Endothelial cell of umbilical vein (primary cell): ENCODE results near the gene CNN2. TPM values are rescaled to one million over a fixed set of nuclear protein-coding genes. Genes with fewer than 3 reads are reported as not detected.

ENCODE experiments used
- BruUV-seq: library from RNA; stranded (reverse); fragments of 400-500 nt; replicated peaks from 2 replicates; lab custom pipeline; 2021; lab: Mats Ljungman, UMichigan
- CTCF ChIA-PET: fragments of 300-600, 350-600 bp; sonication (Branson Sonifier 250); formaldehyde crosslinking; loops from one replicate; lab custom pipeline; 2021; ENCODE audit warnings: antibody characterized with exemption, inconsistent platforms; lab: Charles Lee
- POLR2A ChIA-PET: fragments of 300-600, 350-600 bp; sonication (Branson Sonifier 250); formaldehyde crosslinking; loops from one replicate; lab custom pipeline; 2021; ENCODE audit warnings: antibody characterized with exemption, inconsistent platforms; lab: Charles Lee
- DNase-seq: peaks from one replicate; pipeline ENCODE4 v3.0.0-alpha.2; 2011; ENCODE audit warnings: low read depth, low spot score
- FAIRE-seq: peaks from 2 replicates; lab custom pipeline; 2011; peaks lifted over from hg19 to GRCh38; lab: Jason Lieb, UNC
- H2AFZ ChIP-seq: 2 replicates; pipeline ENCODE4 v1.6.0; 2012; ENCODE audit warnings: low read depth, low read length, control low read depth, inconsistent platforms
- H3K27ac ChIP-seq: 2 replicates; pipeline ENCODE4 v1.5.1; 2011; ENCODE audit warnings: low read depth, mild to moderate bottlenecking, control low read depth, low read length, moderate library complexity; ENCODE audit not compliant: insufficient read depth
- H3K27me3 ChIP-seq, 2 experiments: 2 replicates each; pipeline versions ENCODE4 v1.6.0 to v1.6.1; 2011; ENCODE audit warnings: low read length in 2 of 2, mixed read lengths in 1 of 2; ENCODE audit not compliant: control insufficient read depth in 2 of 2, insufficient read depth in 2 of 2
- H3K36me3 ChIP-seq, 2 experiments: 2 replicates in 1 of 2; 3 replicates in 1 of 2; pipeline ENCODE4 v1.5.1; 2011; ENCODE audit warnings: low read length in 2 of 2, mild to moderate bottlenecking in 1 of 2, moderate library complexity in 1 of 2; ENCODE audit not compliant: control insufficient read depth in 2 of 2, insufficient read depth in 2 of 2; ENCODE audit errors: extremely low read depth in 1 of 2
- H3K4me1 ChIP-seq: 3 replicates; pipeline ENCODE4 v1.5.1; 2011; ENCODE audit warnings: mild to moderate bottlenecking, low read length; ENCODE audit not compliant: control insufficient read depth, insufficient read depth; ENCODE audit errors: extremely low read depth
- H3K4me2 ChIP-seq: 2 replicates; pipeline ENCODE4 v1.6.1; 2011; ENCODE audit warnings: low read length, control low read depth, mixed read lengths; ENCODE audit not compliant: insufficient read depth
- H3K4me3 ChIP-seq, 3 experiments: fragments of 200-600 bp in 1 of 3; sonication (generic), shearing (Covaris generic) in 1 of 3; replicated peaks in 1 of 3; 2 replicates each; pipeline ENCODE4 v1.5.1; 2011 to 2016; ENCODE audit warnings: control low read depth in 3 of 3, low read length in 3 of 3, mild to moderate bottlenecking in 2 of 3, inconsistent platforms in 1 of 3, low read depth in 1 of 3, moderate library complexity in 1 of 3; ENCODE audit not compliant: insufficient read depth in 1 of 3
- H3K79me2 ChIP-seq: 2 replicates; pipeline ENCODE4 v1.6.0; 2012; ENCODE audit warnings: low read length, inconsistent platforms; ENCODE audit not compliant: control insufficient read depth, insufficient read depth
- H3K9ac ChIP-seq: replicated peaks from 2 replicates; pipeline ENCODE3; 2011; ENCODE audit warnings: low read length, control low read depth; ENCODE audit not compliant: insufficient read depth; ENCODE audit errors: extremely low read depth
- H3K9me1 ChIP-seq: replicated peaks from 3 replicates; pipeline ENCODE4 v1.6.0; 2011; ENCODE audit warnings: mild to moderate bottlenecking, low read length; ENCODE audit not compliant: control insufficient read depth, insufficient read depth; ENCODE audit errors: extremely low read depth
- H3K9me3 ChIP-seq: replicated peaks from 2 replicates; pipeline ENCODE4 v1.5.1; 2012; ENCODE audit warnings: low read length, inconsistent platforms; ENCODE audit not compliant: control insufficient read depth, insufficient read depth
- H4K20me1 ChIP-seq: replicated peaks from 2 replicates; pipeline ENCODE3; 2011; ENCODE audit warnings: mild to moderate bottlenecking, low read length; ENCODE audit not compliant: control insufficient read depth, insufficient read depth; ENCODE audit errors: extremely low read depth
- EZH2 ChIP-seq: IDR thresholded peaks from 2 replicates; pipeline ENCODE4 v1.6.1; 2012; ENCODE audit warnings: borderline replicate concordance, low read depth, mild to moderate bottlenecking, moderate library complexity, low read length, inconsistent platforms; ENCODE audit not compliant: severe bottlenecking
- FOS ChIP-seq: IDR thresholded peaks from 2 replicates; pipeline ENCODE4 v1.6.1; 2011; ENCODE audit warnings: mild to moderate bottlenecking, low read length, moderate library complexity, borderline replicate concordance; ENCODE audit not compliant: insufficient read depth
- GATA2 ChIP-seq: IDR thresholded peaks from 2 replicates; pipeline ENCODE4 v1.7.0; 2011; ENCODE audit warnings: low read depth, mild to moderate bottlenecking, moderate library complexity, mixed read lengths, low read length; ENCODE audit not compliant: insufficient read length, insufficient read depth
- JUN ChIP-seq: IDR thresholded peaks from 2 replicates; pipeline ENCODE4 v1.6.1; 2011; ENCODE audit warnings: borderline replicate concordance, low read depth; ENCODE audit not compliant: insufficient read length, insufficient read depth
- MYC ChIP-seq: IDR thresholded peaks from one replicate; pipeline ENCODE4 v1.6.1; 2011; ENCODE audit warnings: mild to moderate bottlenecking, low read depth, low read length
- POLR2A ChIP-seq: IDR thresholded peaks from 2 replicates; pipeline ENCODE4 v1.6.1; 2012; ENCODE audit warnings: low read depth, mild to moderate bottlenecking, control low read depth, low read length
- POLR2AphosphoS5 ChIP-seq: IDR thresholded peaks from 2 replicates; pipeline ENCODE4 v1.6.1; 2012; ENCODE audit warnings: low read depth, mild to moderate bottlenecking, control low read depth, low read length, moderate library complexity; ENCODE audit not compliant: insufficient read depth
- dilution Hi-C: fragments of 300-500 bp; cut with MboI; formaldehyde crosslinking; loops from one replicate; pipeline ENCODE4 v1.15.0; 2019; ENCODE audit warnings: low sequenced_read_pairs; ENCODE audit not compliant: extremely low pct_ligation_motif_present
- intact Hi-C: fragments of 100-400 bp; cut with micrococcal nuclease; formaldehyde crosslinking; loops from one replicate; pipeline ENCODE4 v1.10.0; 2022
- polyA plus RNA-seq, 4 experiments: library from polyadenylated mRNA; depleted of rRNA in 3 of 4; stranded (reverse) in 3 of 4; unstranded in 1 of 4; fragments of >200 nt; gene quantifications; 2 replicates each; pipeline versions ENCODE4 v1.2.1 to v1.2.3, GENCODE V29; 2011 to 2012; ENCODE audit warnings: missing spikeins in 1 of 4
- total RNA-seq: library from RNA; stranded (reverse); gene quantifications from 2 replicates; pipeline ENCODE4 v1.2.3, GENCODE V29; 2021
- TF ChIP-seq, protein P1 (sequence below): IDR thresholded peaks from 2 replicates; pipeline ENCODE4 v1.6.1; 2011; ENCODE audit not compliant: insufficient read depth, insufficient read length
- TF ChIP-seq, protein P2 (sequence below), 2 donors: IDR thresholded peaks; 1 replicate in 1 of 2; 2 replicates in 1 of 2; pipeline ENCODE4 v1.5.1; 2011; ENCODE audit warnings: low read length in 2 of 2, mild to moderate bottlenecking in 2 of 2, moderate library complexity in 2 of 2, control low read depth in 1 of 2, inconsistent platforms in 1 of 2, low read depth in 1 of 2; ENCODE audit not compliant: insufficient read depth in 1 of 2; ENCODE audit errors: extremely low read depth in 1 of 2

The CNN2 gene
- total and polyA plus RNA-seq, 2 donors (not counting 3 experiments of a cell fraction or from before 2014, with no cell fraction given) = 207 to 286 TPM

DNA sequence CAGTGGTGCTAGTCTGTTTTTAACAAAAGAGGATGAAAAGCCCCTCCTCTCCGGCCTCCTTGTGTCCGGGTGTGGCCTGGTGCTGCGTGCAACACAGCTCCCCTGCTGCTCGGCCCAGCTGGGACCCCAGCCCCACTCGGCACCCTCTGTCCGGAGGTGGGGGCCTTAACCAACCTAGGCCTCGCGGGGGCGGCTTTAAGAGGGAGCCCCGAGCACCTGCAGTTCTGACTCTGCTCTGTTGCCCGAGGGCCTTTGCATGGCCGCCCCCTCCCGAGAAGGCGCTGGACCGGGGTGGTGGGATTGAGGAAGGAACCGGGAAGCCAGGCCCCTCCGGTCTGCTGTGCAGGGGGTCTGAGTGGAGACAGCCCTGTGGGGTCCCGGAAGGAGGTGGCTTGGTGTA is 31.9 kb upstream of the CNN2 start:
- Histone ChIP-seq H3K9me1 (no peaks in the 10 kb centered on the region), H3K9ac (no peak overlapping the region), H3K4me2 (no peak overlapping the region), H3K4me3 (no peak overlapping the region), H3K36me3 (peaks cover 0 to 5% of the 10 kb centered on the region in 2 experiments), H3K9me3 (no peaks in the 10 kb centered on the region), H3K4me1 (no peaks in the 10 kb centered on the region), H4K20me1 (no peaks in the 10 kb centered on the region), H2AFZ (no peak overlapping the region), H3K27me3 (peaks cover 16 to 21% of the 10 kb centered on the region in 2 experiments), H3K27ac (no peak overlapping the region), H3K79me2 (no peaks in the 10 kb centered on the region)
- DNase-seq = no peak
- no TSS peak for BruUV-seq
- POLR2A ChIA-PET = no interaction called here
- TF ChIP-seq, protein P1, sequence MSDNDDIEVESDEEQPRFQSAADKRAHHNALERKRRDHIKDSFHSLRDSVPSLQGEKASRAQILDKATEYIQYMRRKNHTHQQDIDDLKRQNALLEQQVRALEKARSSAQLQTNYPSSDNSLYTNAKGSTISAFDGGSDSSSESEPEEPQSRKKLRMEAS = no peak
- TF ChIP-seq, protein P2, sequence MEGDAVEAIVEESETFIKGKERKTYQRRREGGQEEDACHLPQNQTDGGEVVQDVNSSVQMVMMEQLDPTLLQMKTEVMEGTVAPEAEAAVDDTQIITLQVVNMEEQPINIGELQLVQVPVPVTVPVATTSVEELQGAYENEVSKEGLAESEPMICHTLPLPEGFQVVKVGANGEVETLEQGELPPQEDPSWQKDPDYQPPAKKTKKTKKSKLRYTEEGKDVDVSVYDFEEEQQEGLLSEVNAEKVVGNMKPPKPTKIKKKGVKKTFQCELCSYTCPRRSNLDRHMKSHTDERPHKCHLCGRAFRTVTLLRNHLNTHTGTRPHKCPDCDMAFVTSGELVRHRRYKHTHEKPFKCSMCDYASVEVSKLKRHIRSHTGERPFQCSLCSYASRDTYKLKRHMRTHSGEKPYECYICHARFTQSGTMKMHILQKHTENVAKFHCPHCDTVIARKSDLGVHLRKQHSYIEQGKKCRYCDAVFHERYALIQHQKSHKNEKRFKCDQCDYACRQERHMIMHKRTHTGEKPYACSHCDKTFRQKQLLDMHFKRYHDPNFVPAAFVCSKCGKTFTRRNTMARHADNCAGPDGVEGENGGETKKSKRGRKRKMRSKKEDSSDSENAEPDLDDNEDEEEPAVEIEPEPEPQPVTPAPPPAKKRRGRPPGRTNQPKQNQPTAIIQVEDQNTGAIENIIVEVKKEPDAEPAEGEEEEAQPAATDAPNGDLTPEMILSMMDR (IDR thresholded peaks at IDR 0.05; ENCODE audit: extremely low read depth in 1 of 2, insufficient read depth in 1 of 2, low read depth in 1 of 2, low read length in 2 of 2) = no peak
- no peak for TF ChIP-seq POLR2A
- dilution Hi-C loops = no loop called here
- FAIRE-seq = no peak
- CTCF ChIA-PET = no interaction called here
- intact Hi-C loops = no loop called here

DNA sequence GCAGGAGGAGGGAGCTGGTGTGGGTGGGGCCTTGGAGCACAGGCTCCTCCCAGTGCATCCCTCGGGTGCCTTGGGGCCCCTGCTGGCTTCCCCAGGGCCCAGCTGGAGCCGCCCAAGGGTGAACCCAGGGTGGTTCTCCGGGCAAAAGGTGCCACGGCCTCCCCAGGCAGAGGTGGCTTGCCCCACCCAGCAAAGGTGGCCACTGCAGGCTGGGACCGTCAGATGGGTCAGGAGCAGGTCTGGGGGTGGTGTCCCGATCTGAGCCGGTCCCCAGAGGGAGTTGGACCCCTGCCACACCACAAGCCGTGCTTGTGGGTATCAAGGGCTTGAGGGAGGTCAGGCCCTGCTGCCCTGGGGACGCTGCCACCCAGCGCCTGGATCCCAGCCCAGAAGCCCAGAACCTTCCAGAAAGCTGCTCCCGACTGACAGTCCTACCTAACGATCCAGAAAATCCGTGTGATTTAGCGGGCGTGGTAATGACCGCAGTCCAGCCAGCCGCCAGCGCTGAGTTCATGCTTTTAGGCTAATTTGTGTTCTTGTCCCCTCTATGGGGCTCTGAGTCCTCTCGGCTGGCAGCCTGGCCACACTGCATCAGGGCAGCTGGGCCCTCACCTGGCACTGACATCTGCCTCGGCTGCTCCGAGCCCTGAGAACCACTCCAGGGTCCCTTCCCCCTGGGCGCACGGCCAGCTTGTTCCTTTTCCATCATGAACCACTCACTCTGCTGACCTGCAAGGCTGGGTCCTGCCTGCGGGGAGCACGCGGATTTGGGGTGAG is 31.2 kb upstream of the CNN2 start:
- ChIA-PET POLR2A (interaction anchor here (0.5 kb wide), 1 partner anchor 865 kb away, joined by 7 read pairs; no protein-coding TSS in a partner anchor), CTCF (no interaction called here)
- intact Hi-C loops (loop anchor here (5.0 kb wide), 1 partner anchor 247 kb away; the partner anchor contains the start of gene ATP5F1D), dilution Hi-C loops (no loop called here)
- Histone ChIP-seq H3K9me3 (no peaks in the 10 kb centered on the region), H3K27me3 (peaks cover 17 to 21% of the 10 kb centered on the region in 2 experiments), H4K20me1 (no peaks in the 10 kb centered on the region), H3K9ac (no peak overlapping the region), H3K79me2 (no peaks in the 10 kb centered on the region), H3K36me3 (peaks cover 0 to 5% of the 10 kb centered on the region in 2 experiments), H3K9me1 (no peaks in the 10 kb centered on the region), H3K4me2 (no peak overlapping the region), H3K4me1 (no peaks in the 10 kb centered on the region), H3K4me3 (no peak overlapping the region), H2AFZ (no peak overlapping the region), H3K27ac (no peak overlapping the region)
- no peak for DNase-seq
- BruUV-seq = no TSS peak
- no peak for TF ChIP-seq FOS
- no peak for TF ChIP-seq GATA2
- TF ChIP-seq POLR2A = no peak
- TF ChIP-seq MYC = no peak
- no peak for TF ChIP-seq POLR2AphosphoS5
- TF ChIP-seq, protein P1 = no peak
- no peak for TF ChIP-seq EZH2
- TF ChIP-seq JUN = no peak
- TF ChIP-seq, protein P2 (IDR thresholded peaks at IDR 0.05; ENCODE audit: extremely low read depth in 1 of 2, insufficient read depth in 1 of 2, low read depth in 1 of 2, low read length in 2 of 2) = no peak
- FAIRE-seq = no peak
